SH-SY5Y (cell line): Measurements from ENCODE around the gene RNF4.

Experiments used
- GATA2 ChIP-seq: IDR thresholded peaks from 2 replicates; pipeline ENCODE4 v1.6.1; 2011; ENCODE audit warnings: mild to moderate bottlenecking, low read depth, low read length
- GATA3 ChIP-seq: IDR thresholded peaks from 2 replicates; pipeline ENCODE4 v1.6.1; 2011; ENCODE audit warnings: low read depth, mild to moderate bottlenecking, low read length, moderate library complexity

GRCh38 chr4:2470791-2471190 is 1.9 kb downstream of the RNF4 start:
- TF ChIP-seq GATA3 (no peak), GATA2 (no peak)
